ENCODE results near the gene BTBD1. TPM values are rescaled to one million over a fixed set of nuclear protein-coding genes. Genes with fewer than 3 reads are reported as not detected.

Gene BTBD1
- total RNA-seq, 1 donor from 2014 or later = 38.7 TPM

DNA sequence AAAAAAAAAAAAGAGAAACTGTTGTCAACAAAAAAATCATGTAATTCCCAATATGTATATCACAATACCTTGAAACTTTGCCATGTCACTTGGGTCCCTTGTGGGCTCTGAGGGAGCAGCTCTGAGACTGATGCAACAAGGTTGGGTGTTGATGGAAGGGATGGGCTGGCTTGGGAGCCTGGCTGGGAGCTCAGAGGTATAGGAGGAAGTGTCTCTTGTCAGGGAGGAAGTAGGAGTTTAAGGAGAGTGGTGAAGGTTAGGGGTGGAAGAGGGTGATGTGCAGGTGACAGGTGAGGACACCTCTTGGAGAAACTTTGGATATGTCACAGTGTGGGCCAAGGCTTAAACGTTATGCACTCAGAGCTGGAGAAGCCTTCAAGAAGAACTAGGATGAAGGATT, 38.4 kb upstream of the BTBD1 start:
- H3K36me3 Mint-ChIP-seq (ENCODE audit: insufficient read depth) = no peaks in the 10 kb centered on the region
- peaks cover 66% of the 10 kb centered on the region for H3K27me3 Mint-ChIP-seq
- DNase-seq (ENCODE audit: low spot score, unreplicated experiment) = no peak
- TF ChIP-seq, protein P1, sequence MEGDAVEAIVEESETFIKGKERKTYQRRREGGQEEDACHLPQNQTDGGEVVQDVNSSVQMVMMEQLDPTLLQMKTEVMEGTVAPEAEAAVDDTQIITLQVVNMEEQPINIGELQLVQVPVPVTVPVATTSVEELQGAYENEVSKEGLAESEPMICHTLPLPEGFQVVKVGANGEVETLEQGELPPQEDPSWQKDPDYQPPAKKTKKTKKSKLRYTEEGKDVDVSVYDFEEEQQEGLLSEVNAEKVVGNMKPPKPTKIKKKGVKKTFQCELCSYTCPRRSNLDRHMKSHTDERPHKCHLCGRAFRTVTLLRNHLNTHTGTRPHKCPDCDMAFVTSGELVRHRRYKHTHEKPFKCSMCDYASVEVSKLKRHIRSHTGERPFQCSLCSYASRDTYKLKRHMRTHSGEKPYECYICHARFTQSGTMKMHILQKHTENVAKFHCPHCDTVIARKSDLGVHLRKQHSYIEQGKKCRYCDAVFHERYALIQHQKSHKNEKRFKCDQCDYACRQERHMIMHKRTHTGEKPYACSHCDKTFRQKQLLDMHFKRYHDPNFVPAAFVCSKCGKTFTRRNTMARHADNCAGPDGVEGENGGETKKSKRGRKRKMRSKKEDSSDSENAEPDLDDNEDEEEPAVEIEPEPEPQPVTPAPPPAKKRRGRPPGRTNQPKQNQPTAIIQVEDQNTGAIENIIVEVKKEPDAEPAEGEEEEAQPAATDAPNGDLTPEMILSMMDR (IDR thresholded peaks at IDR 0.05; ENCODE audit: unreplicated experiment) = no peak
- no peaks in the 10 kb centered on the region for H3K9me3 Mint-ChIP-seq (ENCODE audit: low read depth)
- peak overlapping the region; percentile 34 for H3K27ac Mint-ChIP-seq
- H3K4me1 Mint-ChIP-seq (ENCODE audit: low read depth) = peaks cover 2% of the 10 kb centered on the region
- peak overlapping the region; percentile 32 for H3K4me3 Mint-ChIP-seq (ENCODE audit: low read depth)

DNA sequence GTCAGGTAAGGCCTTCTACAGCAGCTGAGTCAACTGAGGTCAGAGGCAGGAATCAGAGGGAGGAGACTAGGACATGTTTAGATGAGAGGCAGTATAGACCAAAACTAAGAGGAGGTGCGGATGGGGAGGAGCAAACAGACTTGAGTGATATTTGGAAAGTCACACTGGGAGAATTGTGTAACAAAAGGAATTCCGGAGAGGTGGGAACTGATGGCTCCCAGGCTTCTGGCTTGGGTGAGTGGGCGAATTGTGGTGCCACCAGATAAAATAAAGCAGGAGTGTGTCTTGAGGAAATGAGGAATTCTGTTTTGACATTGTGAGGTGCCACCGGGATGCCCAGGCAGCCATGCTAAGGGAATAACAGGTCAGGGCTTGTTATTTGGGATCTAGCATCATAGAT, 37.1 kb upstream of the BTBD1 start:
- H3K36me3 Mint-ChIP-seq (ENCODE audit: insufficient read depth) = no peaks in the 10 kb centered on the region
- H3K4me3 Mint-ChIP-seq (ENCODE audit: low read depth) = no peak overlapping the region
- H3K9me3 Mint-ChIP-seq (ENCODE audit: low read depth) = no peaks in the 10 kb centered on the region
- DNase-seq (ENCODE audit: low spot score, unreplicated experiment) = no peak
- TF ChIP-seq, protein P1 (IDR thresholded peaks at IDR 0.05; ENCODE audit: unreplicated experiment) = no peak
- peak overlapping the region; percentile 3 for H3K27ac Mint-ChIP-seq
- peaks cover 56% of the 10 kb centered on the region for H3K27me3 Mint-ChIP-seq
- peaks cover 2% of the 10 kb centered on the region for H3K4me1 Mint-ChIP-seq (ENCODE audit: low read depth)

DNA sequence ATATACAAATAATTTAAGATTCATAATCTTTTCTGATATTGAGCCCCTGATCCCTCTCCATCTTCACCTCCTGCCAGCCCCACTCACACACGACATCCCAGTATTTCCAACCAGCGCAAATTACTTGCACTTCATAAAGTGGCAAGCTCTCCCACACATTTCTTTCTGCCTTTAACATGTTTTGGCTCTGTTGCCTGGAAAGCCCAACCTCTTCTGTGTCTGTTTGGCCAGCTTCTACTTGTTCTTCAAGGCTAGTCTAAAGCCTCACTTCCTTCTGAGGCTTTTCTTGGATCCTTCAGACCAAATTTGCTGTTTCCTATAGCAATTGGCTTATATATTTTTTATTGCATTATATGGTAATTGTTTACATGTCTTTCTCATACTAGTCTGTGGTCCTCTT, 35.3 kb upstream of the BTBD1 start:
- Mint-ChIP-seq H3K4me3 (ENCODE audit: low read depth) (no peak overlapping the region), H3K4me1 (ENCODE audit: low read depth) (peaks cover 2% of the 10 kb centered on the region), H3K27me3 (peaks cover 48% of the 10 kb centered on the region), H3K27ac (no peak overlapping the region), H3K9me3 (ENCODE audit: low read depth) (no peaks in the 10 kb centered on the region), H3K36me3 (ENCODE audit: insufficient read depth) (no peaks in the 10 kb centered on the region)
- TF ChIP-seq, protein P1 (IDR thresholded peaks at IDR 0.05; ENCODE audit: unreplicated experiment) = no peak
- no peak for DNase-seq (ENCODE audit: low spot score, unreplicated experiment)

DNA sequence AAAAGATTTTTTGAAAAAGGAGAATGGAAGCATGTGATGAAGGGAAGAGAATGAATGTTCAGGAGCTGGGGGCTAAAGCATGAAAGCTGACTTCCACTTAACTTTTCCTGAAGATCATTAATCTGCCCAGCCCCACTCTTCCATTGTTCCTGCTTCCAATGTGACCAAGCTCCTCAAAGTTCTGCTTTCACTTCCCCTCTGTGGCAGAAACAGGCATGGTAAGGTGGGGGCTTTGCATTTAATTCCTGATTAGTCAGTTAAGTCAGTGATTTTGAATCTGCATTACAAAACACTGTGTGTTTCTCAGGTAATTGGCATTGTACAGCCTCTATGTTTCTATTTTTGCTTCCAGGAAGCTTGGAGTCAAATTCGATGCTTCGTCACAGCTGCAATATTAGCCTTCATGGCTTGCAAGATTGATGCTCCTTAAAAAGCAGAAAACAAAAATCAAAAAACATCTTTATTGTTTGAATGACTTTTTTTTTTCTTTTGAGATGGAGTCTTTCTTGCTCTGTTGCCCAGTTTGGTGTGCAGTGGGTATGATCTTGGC, 33.1 kb upstream of the BTBD1 start:
- no peaks in the 10 kb centered on the region for H3K4me1 Mint-ChIP-seq (ENCODE audit: low read depth)
- DNase-seq (ENCODE audit: low spot score, unreplicated experiment) = no peak
- no peaks in the 10 kb centered on the region for H3K36me3 Mint-ChIP-seq (ENCODE audit: insufficient read depth)
- peaks cover 4% of the 10 kb centered on the region for H3K9me3 Mint-ChIP-seq (ENCODE audit: low read depth)
- TF ChIP-seq, protein P1 (IDR thresholded peaks at IDR 0.05; ENCODE audit: unreplicated experiment) = no peak
- H3K27ac Mint-ChIP-seq = no peak overlapping the region
- no peak overlapping the region for H3K4me3 Mint-ChIP-seq (ENCODE audit: low read depth)
- peaks cover 41% of the 10 kb centered on the region for H3K27me3 Mint-ChIP-seq

DNA sequence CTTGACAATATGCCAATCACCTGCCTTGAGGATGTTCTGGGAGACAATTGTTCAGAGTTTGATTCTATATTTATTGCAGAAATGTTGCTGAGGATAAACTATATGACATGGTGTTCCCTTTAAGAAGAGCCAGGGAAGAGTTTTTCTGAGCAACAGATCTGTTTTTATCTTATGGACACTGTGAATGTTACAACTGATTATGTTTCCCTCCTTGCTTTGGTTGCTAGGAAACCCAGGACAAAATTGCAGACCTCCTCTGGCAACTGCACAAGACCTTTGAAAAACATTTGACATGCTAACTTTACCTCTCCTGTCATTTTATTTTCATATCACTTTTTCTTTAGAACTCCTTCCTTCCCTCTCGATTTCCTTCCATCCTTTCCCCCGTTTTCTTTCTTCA, 32.2 kb upstream of the BTBD1 start:
- no peak for DNase-seq (ENCODE audit: low spot score, unreplicated experiment)
- Mint-ChIP-seq H3K4me3 (ENCODE audit: low read depth) (no peak overlapping the region), H3K4me1 (ENCODE audit: low read depth) (no peaks in the 10 kb centered on the region), H3K36me3 (ENCODE audit: insufficient read depth) (no peaks in the 10 kb centered on the region), H3K27ac (no peak overlapping the region), H3K27me3 (peaks cover 35% of the 10 kb centered on the region), H3K9me3 (ENCODE audit: low read depth) (peaks cover 4% of the 10 kb centered on the region)
- TF ChIP-seq, protein P1 (IDR thresholded peaks at IDR 0.05; ENCODE audit: unreplicated experiment) = no peak

All from progenitor cell of endocrine pancreas (in vitro differentiated cells).